GM12891 (cell line): ENCODE results near the gene OSBPL6.

Source experiments
- POLR2A ChIP-seq: IDR thresholded peaks from 2 replicates; pipeline ENCODE4 v1.6.1; 2011; ENCODE audit warnings: low read depth, low read length, control low read depth
- POLR2AphosphoS5 ChIP-seq: IDR thresholded peaks from 2 replicates; pipeline ENCODE4 v1.6.1; 2011; ENCODE audit warnings: low read depth, low read length, control low read depth
- SPI1 ChIP-seq: IDR thresholded peaks from 2 replicates; pipeline ENCODE4 v1.6.1; 2011; ENCODE audit warnings: low read depth, low read length, control low read depth
- TAF1 ChIP-seq: IDR thresholded peaks from 2 replicates; pipeline ENCODE4 v1.6.1; 2011; ENCODE audit warnings: low read depth, low read length, control low read depth

DNA sequence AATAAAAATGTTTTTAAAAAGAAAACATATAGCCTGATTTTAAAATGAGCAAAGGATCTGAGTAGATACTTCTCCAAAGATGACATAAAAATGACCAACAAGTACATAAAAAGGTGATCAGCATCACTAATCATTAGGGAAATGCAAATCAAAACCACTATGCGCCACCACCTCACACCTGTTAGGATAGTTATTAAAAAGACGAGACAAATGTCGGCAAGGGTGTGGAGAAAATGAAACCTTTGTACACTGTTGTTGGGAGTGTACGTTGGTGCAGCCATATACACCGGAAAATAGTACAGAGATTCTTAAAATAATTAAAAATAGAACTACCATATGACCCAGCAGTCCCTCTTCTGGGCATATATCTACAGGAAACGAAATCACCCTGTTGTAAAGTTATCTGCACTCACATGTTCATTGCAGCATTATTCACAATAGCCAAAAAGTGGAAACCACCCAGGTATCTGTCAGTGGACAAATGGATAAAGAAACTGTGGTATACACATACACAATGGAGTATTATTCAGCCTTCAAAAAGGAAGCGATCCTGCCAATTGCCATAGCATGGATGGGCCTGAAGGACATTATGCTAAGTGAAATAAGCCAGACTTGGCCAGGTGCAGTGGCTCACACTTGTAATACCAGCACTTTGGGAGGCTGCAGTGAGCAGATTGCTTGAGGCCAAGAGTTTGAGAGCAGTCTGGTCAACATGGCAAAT, 165.0 kb downstream of the OSBPL6 start:
- TF ChIP-seq POLR2A, result no peak
- no peak for TF ChIP-seq POLR2AphosphoS5
- TF ChIP-seq TAF1, result no peak
- no peak for TF ChIP-seq SPI1
